SU-DHL-6 (cell line): ENCODE measurements around the gene DCLK1.

ENCODE experiments used
- CTCF ChIP-seq: fragments of 200-600 bp; sonication (generic); IDR thresholded peaks from one replicate; pipeline ENCODE4 v1.5.1; 2017; ENCODE audit warnings: antibody characterized with exemption, mild to moderate bottlenecking, low read length, moderate library complexity; ENCODE audit not compliant: insufficient read depth, poor library complexity, severe bottlenecking
- EZH2phosphoT487 ChIP-seq: fragments of 200-600 bp; sonication (generic), shearing (Covaris generic); conservative IDR thresholded peaks from 2 replicates; pipeline ENCODE4 v1.6.1; 2018; ENCODE audit warnings: mild to moderate bottlenecking, antibody characterized with exemption, low read length, moderate library complexity, mixed read lengths

- TF ChIP-seq CTCF (no peak), EZH2phosphoT487 (no peak)
Measured at GRCh38 chr13:36068566-36068965, 62.6 kb downstream of the DCLK1 start.
